MCF 10A (cell line): Measurements from ENCODE around the gene IFITM5. TPM values are rescaled to one million over a fixed set of nuclear protein-coding genes. Genes with fewer than 3 reads are reported as not detected.

Experiments used
- BruUV-seq: library from RNA; stranded (reverse); fragments of 400-500 nt; replicated peaks from 2 replicates; lab custom pipeline; 2021; lab: Mats Ljungman, UMichigan
- CTCF ChIA-PET: fragments of 300-600 bp; sonication (Branson Sonifier 250); formaldehyde crosslinking; extraction: SDS; loops from one replicate; lab custom pipeline; 2021; ENCODE audit warnings: antibody characterized with exemption, inconsistent platforms; lab: Yijun Ruan, JAX
- POLR2A ChIA-PET: fragments of 300-600, 350-650 bp; sonication (Branson Sonifier 250); formaldehyde crosslinking; extraction: SDS; loops from one replicate; lab custom pipeline; 2020; ENCODE audit warnings: antibody characterized with exemption, inconsistent platforms; lab: Yijun Ruan, JAX
- DNase-seq: peaks from one replicate; pipeline ENCODE4 v3.0.0-alpha.2; 2018; ENCODE audit not compliant: unreplicated experiment
- H3K27ac Mint-ChIP-seq: one replicate; pipeline ENCODE4 v1.8.0; 2022; ENCODE audit warnings: mild to moderate bottlenecking, low read depth, mixed read lengths; ENCODE audit not compliant: unreplicated experiment
- H3K27me3 Mint-ChIP-seq: one replicate; pipeline ENCODE4 v1.8.0; 2022; ENCODE audit warnings: mixed read lengths; ENCODE audit not compliant: insufficient read depth, unreplicated experiment
- H3K36me3 Mint-ChIP-seq: one replicate; pipeline ENCODE4 v1.8.0; 2022; ENCODE audit warnings: mild to moderate bottlenecking, moderate library complexity, mixed read lengths; ENCODE audit not compliant: insufficient read depth, unreplicated experiment
- H3K4me1 Mint-ChIP-seq: one replicate; pipeline ENCODE4 v1.8.0; 2022; ENCODE audit warnings: mixed read lengths; ENCODE audit not compliant: insufficient read depth, unreplicated experiment
- H3K4me3 Mint-ChIP-seq: one replicate; pipeline ENCODE4 v1.8.0; 2022; ENCODE audit warnings: mild to moderate bottlenecking, moderate library complexity, mixed read lengths; ENCODE audit not compliant: unreplicated experiment
- H3K9me3 Mint-ChIP-seq: one replicate; pipeline ENCODE4 v1.8.0; 2022; ENCODE audit warnings: mixed read lengths; ENCODE audit not compliant: unreplicated experiment
- intact Hi-C: fragments of 100-400 bp; cut with micrococcal nuclease; formaldehyde crosslinking; loops from 2 replicates; pipeline ENCODE4 v1.14.1; 2022
- total RNA-seq: library from RNA; stranded (reverse); gene quantifications from 2 replicates; pipeline ENCODE4 v1.2.3, GENCODE V29; 2022
- TF ChIP-seq, protein P1 (sequence below): fragments of 200-600 bp; IDR thresholded peaks from one replicate; pipeline ENCODE4 v1.8.0; 2022; ENCODE audit warnings: antibody characterized with exemption, mild to moderate bottlenecking; ENCODE audit not compliant: unreplicated experiment

IFITM5 gene
- total RNA-seq, 1 experiment from 2014 or later, result not detected

DNA sequence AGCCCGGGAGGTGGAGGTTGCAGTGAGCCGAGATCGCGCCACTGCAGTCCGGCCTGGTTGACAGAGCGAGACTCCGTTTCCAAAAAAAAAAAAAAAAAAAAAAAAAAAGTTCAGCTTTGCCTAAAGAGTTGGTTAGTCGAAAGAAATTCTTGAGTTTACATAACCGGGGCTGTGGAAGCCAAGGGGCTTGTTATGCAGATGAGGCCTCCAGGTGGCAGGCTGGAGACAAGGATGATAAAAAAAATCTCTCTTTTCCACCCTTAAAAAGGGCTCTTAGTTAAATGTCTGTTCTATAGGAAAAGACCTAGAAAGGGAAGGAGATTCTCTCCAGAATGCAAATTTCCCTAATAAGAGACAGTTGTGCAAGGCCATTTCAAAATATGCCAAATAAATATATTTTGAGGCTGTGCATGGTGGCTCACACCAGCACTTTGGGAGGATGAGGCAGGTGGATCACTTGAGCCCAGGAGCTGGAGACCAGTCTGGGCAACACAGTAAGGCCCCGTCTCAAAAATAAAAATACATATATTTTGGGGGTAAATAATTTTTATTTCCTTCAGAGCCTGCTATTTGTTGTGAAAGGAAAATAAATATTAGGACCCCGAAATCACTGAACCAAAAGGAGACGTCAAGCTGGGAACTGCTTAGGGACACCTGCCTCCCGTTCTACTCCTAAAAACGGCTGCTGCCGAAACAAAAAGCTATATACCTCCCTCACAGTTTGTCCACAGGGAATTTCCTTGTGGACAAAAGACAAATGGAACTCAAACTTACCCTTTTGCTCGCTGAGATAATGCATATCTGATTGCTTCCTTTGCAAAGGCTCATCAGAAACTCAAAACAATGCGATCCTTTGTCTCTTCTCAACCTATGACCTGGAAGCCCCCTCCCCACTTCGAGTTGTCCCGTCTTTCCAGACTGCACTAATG, 5.9 kb upstream of the IFITM5 start:
- Mint-ChIP-seq H3K27me3 (no peaks in the 10 kb centered on the region), H3K36me3 (no peaks in the 10 kb centered on the region), H3K4me1 (peaks cover 20% of the 10 kb centered on the region), H3K9me3 (no peaks in the 10 kb centered on the region), H3K4me3 (no peak overlapping the region), H3K27ac (no peak overlapping the region)
- ChIA-PET POLR2A (interaction anchor here (0.6 to 1.8 kb wide), 5 partner anchors 19 to 472 kb away, joined by 3 to 5 read pairs (median 4); partner anchors contain the start of genes GATD1 and PKP3), CTCF (interaction anchor here (0.6 to 5.0 kb wide), 11 partner anchors 11 to 151 kb away, joined by 3 to 68 read pairs (median 6); partner anchors contain the start of gene PTDSS2)
- TF ChIP-seq, protein P1, sequence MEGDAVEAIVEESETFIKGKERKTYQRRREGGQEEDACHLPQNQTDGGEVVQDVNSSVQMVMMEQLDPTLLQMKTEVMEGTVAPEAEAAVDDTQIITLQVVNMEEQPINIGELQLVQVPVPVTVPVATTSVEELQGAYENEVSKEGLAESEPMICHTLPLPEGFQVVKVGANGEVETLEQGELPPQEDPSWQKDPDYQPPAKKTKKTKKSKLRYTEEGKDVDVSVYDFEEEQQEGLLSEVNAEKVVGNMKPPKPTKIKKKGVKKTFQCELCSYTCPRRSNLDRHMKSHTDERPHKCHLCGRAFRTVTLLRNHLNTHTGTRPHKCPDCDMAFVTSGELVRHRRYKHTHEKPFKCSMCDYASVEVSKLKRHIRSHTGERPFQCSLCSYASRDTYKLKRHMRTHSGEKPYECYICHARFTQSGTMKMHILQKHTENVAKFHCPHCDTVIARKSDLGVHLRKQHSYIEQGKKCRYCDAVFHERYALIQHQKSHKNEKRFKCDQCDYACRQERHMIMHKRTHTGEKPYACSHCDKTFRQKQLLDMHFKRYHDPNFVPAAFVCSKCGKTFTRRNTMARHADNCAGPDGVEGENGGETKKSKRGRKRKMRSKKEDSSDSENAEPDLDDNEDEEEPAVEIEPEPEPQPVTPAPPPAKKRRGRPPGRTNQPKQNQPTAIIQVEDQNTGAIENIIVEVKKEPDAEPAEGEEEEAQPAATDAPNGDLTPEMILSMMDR, result peak; percentile 58
- intact Hi-C loops, result loop anchor here (2.0 to 5.0 kb wide), 2 partner anchors 53 to 144 kb away; no protein-coding TSS in a partner anchor
- no TSS peak for BruUV-seq
- DNase-seq, result peak; percentile 74

DNA sequence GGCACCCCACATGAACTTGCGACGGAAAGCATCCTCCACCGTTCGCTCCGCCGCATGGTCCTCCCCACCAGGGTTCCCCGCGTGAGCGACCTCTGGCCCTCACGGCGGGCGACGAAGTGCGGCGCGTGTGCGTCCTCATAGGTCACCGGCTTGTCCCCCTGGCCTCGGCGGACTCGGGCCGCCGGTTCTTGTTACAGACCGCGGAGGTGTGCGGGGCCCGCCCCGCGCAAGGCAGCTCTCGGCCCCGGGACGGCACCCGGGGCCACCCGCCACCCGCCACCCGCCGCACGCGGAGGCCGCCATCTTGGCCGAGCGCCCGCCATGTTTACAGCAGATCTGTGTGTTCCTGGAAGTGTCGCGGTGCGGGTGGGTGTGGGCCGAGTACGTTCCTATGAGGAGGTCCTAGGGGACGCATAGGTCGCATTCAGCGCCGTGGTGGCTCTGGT, 4.8 kb upstream of the IFITM5 start:
- POLR2A ChIA-PET, result interaction anchor here (1.3 to 1.8 kb wide), 2 partner anchors 51 to 90 kb away, joined by 3 to 4 read pairs; partner anchors contain the start of gene PKP3

DNA sequence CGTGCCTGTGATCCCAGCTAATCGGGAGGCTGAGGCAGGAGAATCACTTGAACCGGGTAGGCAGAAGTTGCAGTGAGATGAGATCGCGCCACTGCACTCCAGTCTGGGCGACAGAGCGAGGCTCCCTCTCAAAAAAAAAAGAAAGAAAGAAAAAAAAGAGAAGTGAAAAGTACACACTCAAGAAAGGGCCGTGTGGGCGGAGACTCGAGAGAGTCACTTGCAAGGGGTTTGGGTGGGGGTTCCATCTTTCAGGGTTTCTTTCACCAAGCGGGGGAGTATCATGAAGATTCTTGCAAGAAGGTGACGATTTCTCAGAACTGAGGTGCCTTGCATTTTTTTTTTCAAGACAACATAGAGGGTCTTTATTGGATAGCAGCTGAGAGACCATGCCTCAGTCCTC, 4.0 kb upstream of the IFITM5 start:
- Mint-ChIP-seq H3K36me3 (no peaks in the 10 kb centered on the region), H3K4me1 (peaks cover 13% of the 10 kb centered on the region), H3K27ac (no peak overlapping the region), H3K9me3 (no peaks in the 10 kb centered on the region), H3K27me3 (no peaks in the 10 kb centered on the region), H3K4me3 (no peak overlapping the region)
- CTCF ChIA-PET, result interaction anchor here (0.5 to 5.0 kb wide), 3 partner anchors 13 to 59 kb away, joined by 3 to 68 read pairs (median 3); no protein-coding TSS in a partner anchor
- intact Hi-C loops, result no loop called here
- no TSS peak for BruUV-seq
- TF ChIP-seq, protein P1, result no peak
- POLR2A ChIA-PET, result interaction anchor here (1.8 kb wide), 1 partner anchor 52 kb away, joined by 3 read pairs; no protein-coding TSS in a partner anchor
- DNase-seq, result no peak

More for the DNA sequence above, 4.8 kb upstream of the IFITM5 start:
- intact Hi-C loops, result loop anchor here (2.0 kb wide), 1 partner anchor 145 kb away; no protein-coding TSS in a partner anchor
- H3K36me3 Mint-ChIP-seq, result no peaks in the 10 kb centered on the region
- H3K27ac Mint-ChIP-seq, result no peak overlapping the region
- TF ChIP-seq, protein P1, result no peak
- no peaks in the 10 kb centered on the region for H3K27me3 Mint-ChIP-seq
- BruUV-seq, result no TSS peak
- no peak overlapping the region for H3K4me3 Mint-ChIP-seq
- no peak for DNase-seq
- no peaks in the 10 kb centered on the region for H3K9me3 Mint-ChIP-seq
- H3K4me1 Mint-ChIP-seq, result peaks cover 13% of the 10 kb centered on the region
- CTCF ChIA-PET, result interaction anchor here (0.6 to 5.0 kb wide), 4 partner anchors 13 to 58 kb away, joined by 3 to 68 read pairs (median 7); no protein-coding TSS in a partner anchor
